ENCODE measurements around the gene ZNF516.

ZNF516 gene

GRCh38 chr18:76378526-76379215 is 116.4 kb downstream of the ZNF516 start:
- DNase-seq: no peak

GRCh38 chr18:76377359-76377756 is 117.7 kb downstream of the ZNF516 start:
- DNase-seq: no peak

GRCh38 chr18:76376668-76377358 is 118.2 kb downstream of the ZNF516 start:
- peak; percentile 44 for DNase-seq

GRCh38 chr18:76376225-76376624 is 118.8 kb downstream of the ZNF516 start:
- DNase-seq: no peak

- DNase-seq: peak; percentile 88
Measured at GRCh38 chr18:76374330-76375281, 120.4 kb downstream of the ZNF516 start.

- DNase-seq: no peak
Measured at GRCh38 chr18:76373297-76373696, 121.7 kb downstream of the ZNF516 start.

- DNase-seq: no peak
Measured at GRCh38 chr18:76371301-76372203, 123.5 kb downstream of the ZNF516 start.

- DNase-seq: no peak
Measured at GRCh38 chr18:76370686-76371085, 124.4 kb downstream of the ZNF516 start.

- no peak for DNase-seq
Measured at GRCh38 chr18:76370201-76370600, 124.8 kb downstream of the ZNF516 start.

- no peak for DNase-seq
Measured at GRCh38 chr18:76369791-76370190, 125.3 kb downstream of the ZNF516 start.

GRCh38 chr18:76368976-76369375 is 126.1 kb downstream of the ZNF516 start:
- no peak for DNase-seq

- no peak for DNase-seq
Measured at GRCh38 chr18:76368271-76368670, 126.8 kb downstream of the ZNF516 start.

GRCh38 chr18:76367168-76368125 is 127.6 kb downstream of the ZNF516 start:
- DNase-seq: no peak

- no peak for DNase-seq
Measured at GRCh38 chr18:76365561-76365960, 129.5 kb downstream of the ZNF516 start.

- DNase-seq: peak; percentile 64
Measured at GRCh38 chr18:76364282-76365259, 130.5 kb downstream of the ZNF516 start.

- DNase-seq: no peak
Measured at GRCh38 chr18:76363436-76364120, 131.5 kb downstream of the ZNF516 start.

GRCh38 chr18:76362676-76363075 is 132.4 kb downstream of the ZNF516 start:
- DNase-seq: no peak

GRCh38 chr18:76361219-76361618 is 133.8 kb downstream of the ZNF516 start:
- DNase-seq: no peak

- no peak for DNase-seq
Measured at GRCh38 chr18:76359909-76360308, 135.1 kb downstream of the ZNF516 start.

Measured in activated CD4-positive, alpha-beta T cell treated with anti-CD3 and anti-CD28 coated beads, Interleukin-10, Interleukin-2, amounts not matched to agents 100 ng/mL and 50 ng/mL, durations not matched to agents 16 hours and 8 hours (primary cell).